Ecto neural progenitor cell (in vitro differentiated cells): ENCODE data around the gene ALDH6A1.

Source experiments
- DNase-seq: peaks from one replicate; pipeline ENCODE4 v3.0.0-alpha.2; 2018; ENCODE audit warnings: low spot score

Gene ALDH6A1

GRCh38 chr14:74049876-74050495, 34.3 kb downstream of the ALDH6A1 start:
- DNase-seq: no peak

- DNase-seq: no peak
Observed at GRCh38 chr14:74048281-74048680, 36.0 kb downstream of the ALDH6A1 start.

GRCh38 chr14:74045522-74045921, 38.7 kb downstream of the ALDH6A1 start:
- DNase-seq: no peak

GRCh38 chr14:74042296-74042695, 42.0 kb downstream of the ALDH6A1 start:
- no peak for DNase-seq

- DNase-seq: no peak
Observed at GRCh38 chr14:74038020-74038859, 46.0 kb downstream of the ALDH6A1 start.

GRCh38 chr14:74035556-74035955, 48.7 kb downstream of the ALDH6A1 start:
- DNase-seq: no peak

GRCh38 chr14:74034572-74034971, 49.7 kb downstream of the ALDH6A1 start:
- no peak for DNase-seq

GRCh38 chr14:74029136-74029535, 55.1 kb downstream of the ALDH6A1 start:
- no peak for DNase-seq

- no peak for DNase-seq
Observed at GRCh38 chr14:74022346-74022745, 61.9 kb downstream of the ALDH6A1 start.

- DNase-seq: no peak
Observed at GRCh38 chr14:74019408-74020137, 64.7 kb downstream of the ALDH6A1 start.

GRCh38 chr14:74018586-74019407, 65.5 kb downstream of the ALDH6A1 start, which contains the start of the genes BBOF1 and ENTPD5:
Gene BBOF1, plus strand, starts transcription at chr14:74019349. Its CDS starts 130 bp downstream, at chr14:74019479.
Gene ENTPD5, minus strand, starts transcription at chr14:74019288. Its CDS starts 31,186 bp downstream, at chr14:73988102.
- DNase-seq: peak; percentile 88

- no peak for DNase-seq
Observed at GRCh38 chr14:74018174-74018585, 66.1 kb downstream of the ALDH6A1 start.

- no peak for DNase-seq
Observed at GRCh38 chr14:74015963-74016362, 68.3 kb downstream of the ALDH6A1 start.

GRCh38 chr14:74015176-74015575, 69.1 kb downstream of the ALDH6A1 start:
- DNase-seq: no peak

- DNase-seq: no peak
Observed at GRCh38 chr14:74014299-74014698, 70.0 kb downstream of the ALDH6A1 start.

GRCh38 chr14:74008843-74009499, 75.3 kb downstream of the ALDH6A1 start:
- no peak for DNase-seq
